Heart right ventricle (tissue), 16 donors: ENCODE measurements around the gene IFITM1. TPM values are rescaled to one million over a fixed set of nuclear protein-coding genes. Genes with fewer than 3 reads are reported as not detected.

Experiments
- ATAC-seq, 8 donors: fragments of 200-7000 bp; cut with Tn5 transposase; one replicate each; pipeline ENCODE4 v1.9.1; 2020; ENCODE audit warnings: mild to moderate bottlenecking in 8 of 8, moderate library complexity in 8 of 8, moderate number of reproducible peaks in 1 of 8
- DNase-seq, 2 donors: peaks; one replicate each; pipeline ENCODE4 v3.0.0-alpha.2; 2020
- H3K27ac ChIP-seq, 10 donors: fragments of 200-600 bp; sonication (generic) in 2 of 10; one replicate each; pipeline versions ENCODE4 v1.5.0 to v1.8.0; 2020 to 2022; ENCODE audit warnings: mild to moderate bottlenecking in 3 of 10
- H3K27me3 ChIP-seq, 7 donors: fragments of 200-600 bp; one replicate each; pipeline ENCODE4 v1.8.0; 2021 to 2022; ENCODE audit warnings: mild to moderate bottlenecking in 2 of 7
- H3K36me3 ChIP-seq, 9 donors: fragments of 200-600 bp; sonication (generic) in 1 of 9; one replicate each; pipeline versions ENCODE4 v1.5.0 to v1.8.0; 2020 to 2022; ENCODE audit warnings: mild to moderate bottlenecking in 2 of 9
- H3K4me1 ChIP-seq, 9 donors: fragments of 200-600 bp; sonication (generic) in 1 of 9; one replicate each; pipeline versions ENCODE4 v1.5.0 to v1.8.0; 2020 to 2022; ENCODE audit warnings: mild to moderate bottlenecking in 4 of 9
- H3K4me3 ChIP-seq, 10 donors: fragments of 200-600 bp; sonication (generic) in 2 of 10; one replicate each; pipeline versions ENCODE4 v1.5.0 to v1.8.0; 2020 to 2022; ENCODE audit warnings: mild to moderate bottlenecking in 7 of 10, moderate library complexity in 2 of 10
- H3K9me3 ChIP-seq, 11 donors: fragments of 200-600 bp in 10 of 11; sonication (generic) in 2 of 11; one replicate each; pipeline versions ENCODE4 v1.5.0 to v1.8.0; 2013 to 2022; ENCODE audit warnings: mild to moderate bottlenecking in 2 of 11, control low read depth in 1 of 11, moderate library complexity in 1 of 11
- WGBS, 2 donors: extraction: QIAGEN DNeasy Blood & Tissue Kit; methylation state at CpG; one replicate each; pipeline ENCODE4 v1.1.7; 2013; ENCODE audit warnings: inconsistent platforms in 1 of 2; 5-methylcytosine and 5-hydroxymethylcytosine counted together
- intact Hi-C, 10 donors: fragments of 100-400 bp; cut with DNase I; formaldehyde crosslinking; loops; one replicate each; pipeline versions ENCODE4 v1.11.1 to v1.14.2; 2022
- polyA plus RNA-seq, 2 donors: library from polyadenylated mRNA; stranded (reverse); fragments of 200-250 nt; gene quantifications; one replicate each; pipeline ENCODE4 v1.2.3, GENCODE V29; 2013
- total RNA-seq, 10 donors: library from RNA; stranded (reverse); fragmentation: NEBNext Ultra II Directional in 3 of 10; extraction: Animal tissue kit (Norgen Biotek cat#: 25700) in 3 of 10; gene quantifications; one replicate each; pipeline versions ENCODE4 v1.2.1 to v1.2.4, GENCODE V29; 2021 to 2023
- TF ChIP-seq, protein P1 (sequence below), 9 donors: fragments of 200-600 bp; sonication (generic) in 2 of 9; IDR thresholded peaks; one replicate each; pipeline versions ENCODE4 v1.5.0 to v1.8.0; 2021 to 2022; ENCODE audit warnings: antibody characterized with exemption in 9 of 9, mild to moderate bottlenecking in 5 of 9, moderate library complexity in 1 of 9
- donor health status: Arrhythmogenic right ventricular cardiomyopathy.
- donor health status: ischemic (EF 13 %, LVEDD 7.1; RV severe dilation, severe dysfunction).
- donor health status: healthy with polysubstance abuse.
- donor health status: DM: no; HTN: yes; CAD: no.
- donor health status: DM: no; HTN: no; CAD: no.
- donor health status: ischemic (EF 25% LVEDD 6.9; RV normal size, moderate dysfunction).
- donor health status: ischemic (EF 25% LVEDD 5.7; RV mildly dilated, moderate dysfunction).
- donor health status: healthy.
- donor health status: DM: yes; HTN: yes; CAD: no.
- donor health status: Ischemic cardiomyopathy.
- donor health status: ischemic (EF 35%, LVEDD 5.7; RV mildly dilated, moderate dysfunction).
- donor health status: nonischemic (EF 11% LVEDD 7.7; RV severe dilation, severe dysfunction).
- donor health status: DM: yes; HTN: yes; CAD: no.
- donor health status: PGD.
- donor health status: ischemic (EF 29% LVEDD 5.4; RV normal size, mild dysfunction).
- donor health status: nonischemic (EF 23%, LVEDD 6.1; RV moderate dilation, normal function).

Gene IFITM1
- total and polyA plus RNA-seq, 12 donors: 51.6 to 427 (median 120) TPM

DNA sequence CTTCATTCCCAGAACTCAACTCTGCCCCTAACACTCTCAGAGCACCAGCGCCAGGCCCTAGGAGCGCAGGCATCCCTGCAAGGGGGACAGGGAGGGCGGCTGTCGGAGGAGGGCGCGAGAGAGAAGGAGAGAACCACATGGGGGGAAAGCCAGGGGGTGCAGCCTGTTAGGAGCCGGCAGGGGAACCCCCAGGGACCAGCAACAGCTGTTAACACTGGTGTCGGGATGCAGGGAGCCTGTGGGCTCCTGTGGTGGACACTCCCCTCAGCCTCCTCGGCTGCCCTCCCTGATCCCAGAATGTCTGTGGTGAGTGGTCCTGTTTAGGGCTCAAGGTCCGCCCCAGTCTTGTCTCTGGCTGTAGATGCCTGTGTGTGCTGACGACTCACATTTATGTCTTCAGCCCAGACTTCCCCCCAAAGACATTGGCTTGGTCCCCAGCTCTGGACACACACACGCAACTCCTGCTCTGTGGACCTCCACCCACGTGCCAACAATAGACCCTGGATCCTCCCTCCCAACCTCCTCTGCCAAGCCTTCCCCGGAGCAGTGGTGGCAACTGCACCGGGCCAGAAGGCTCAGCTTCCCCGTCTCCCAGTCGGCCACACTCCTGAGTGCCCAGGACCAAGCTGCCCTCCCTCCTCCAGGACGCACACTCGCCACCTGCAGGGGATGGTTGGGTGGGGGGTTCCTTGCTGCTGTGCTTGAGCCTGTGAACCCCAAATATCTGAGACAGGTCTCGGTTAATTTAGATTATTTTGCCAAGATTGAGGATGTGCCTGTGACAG is 13.7 kb upstream of the IFITM1 start:
- Histone ChIP-seq H3K27me3 (peaks cover 0 to 49% (median 30%) of the 10 kb centered on the region in 7 donors), H3K27ac (no peak overlapping the region), H3K4me1 (peaks cover 0 to 38% (median 16%) of the 10 kb centered on the region in 9 donors), H3K4me3 (no peak overlapping the region), H3K9me3 (no peaks in the 10 kb centered on the region), H3K36me3 (peaks cover 0 to 1% (median 0%) of the 10 kb centered on the region in 9 donors)
- intact Hi-C loops: loop anchor here in 4 of 10 donors (5.0 to 10.0 kb wide), 3 partner anchors 55 to 152 kb away; partner anchors contain the start of gene PTDSS2 (in 1 of the 4)
- DNase-seq (peak in 1 of 2 donors; percentile 23), ATAC-seq (peak in 1 of 8 donors; percentile 14)
- TF ChIP-seq, protein P1, sequence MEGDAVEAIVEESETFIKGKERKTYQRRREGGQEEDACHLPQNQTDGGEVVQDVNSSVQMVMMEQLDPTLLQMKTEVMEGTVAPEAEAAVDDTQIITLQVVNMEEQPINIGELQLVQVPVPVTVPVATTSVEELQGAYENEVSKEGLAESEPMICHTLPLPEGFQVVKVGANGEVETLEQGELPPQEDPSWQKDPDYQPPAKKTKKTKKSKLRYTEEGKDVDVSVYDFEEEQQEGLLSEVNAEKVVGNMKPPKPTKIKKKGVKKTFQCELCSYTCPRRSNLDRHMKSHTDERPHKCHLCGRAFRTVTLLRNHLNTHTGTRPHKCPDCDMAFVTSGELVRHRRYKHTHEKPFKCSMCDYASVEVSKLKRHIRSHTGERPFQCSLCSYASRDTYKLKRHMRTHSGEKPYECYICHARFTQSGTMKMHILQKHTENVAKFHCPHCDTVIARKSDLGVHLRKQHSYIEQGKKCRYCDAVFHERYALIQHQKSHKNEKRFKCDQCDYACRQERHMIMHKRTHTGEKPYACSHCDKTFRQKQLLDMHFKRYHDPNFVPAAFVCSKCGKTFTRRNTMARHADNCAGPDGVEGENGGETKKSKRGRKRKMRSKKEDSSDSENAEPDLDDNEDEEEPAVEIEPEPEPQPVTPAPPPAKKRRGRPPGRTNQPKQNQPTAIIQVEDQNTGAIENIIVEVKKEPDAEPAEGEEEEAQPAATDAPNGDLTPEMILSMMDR (IDR thresholded peaks at IDR 0.05): peak in 2 of 9 donors; percentile 13
- 26 to 32% methylated on average over 20 of the region's 20 CpGs for WGBS, 2 donors

DNA sequence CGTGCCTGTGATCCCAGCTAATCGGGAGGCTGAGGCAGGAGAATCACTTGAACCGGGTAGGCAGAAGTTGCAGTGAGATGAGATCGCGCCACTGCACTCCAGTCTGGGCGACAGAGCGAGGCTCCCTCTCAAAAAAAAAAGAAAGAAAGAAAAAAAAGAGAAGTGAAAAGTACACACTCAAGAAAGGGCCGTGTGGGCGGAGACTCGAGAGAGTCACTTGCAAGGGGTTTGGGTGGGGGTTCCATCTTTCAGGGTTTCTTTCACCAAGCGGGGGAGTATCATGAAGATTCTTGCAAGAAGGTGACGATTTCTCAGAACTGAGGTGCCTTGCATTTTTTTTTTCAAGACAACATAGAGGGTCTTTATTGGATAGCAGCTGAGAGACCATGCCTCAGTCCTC is 10.5 kb upstream of the IFITM1 start:
- intact Hi-C loops: loop anchor here in 4 of 10 donors (5.0 to 10.0 kb wide), 3 partner anchors 51 to 149 kb away; partner anchors contain the start of gene PTDSS2 (in 1 of the 4)
- ATAC-seq (no peak), DNase-seq (no peak)
- Histone ChIP-seq H3K4me1 (peaks cover 5 to 50% (median 22%) of the 10 kb centered on the region in 9 donors), H3K27me3 (peaks cover 0 to 43% (median 25%) of the 10 kb centered on the region in 7 donors), H3K27ac (no peak overlapping the region), H3K9me3 (no peaks in the 10 kb centered on the region), H3K4me3 (no peak overlapping the region), H3K36me3 (no peaks in the 10 kb centered on the region)
- TF ChIP-seq, protein P1 (IDR thresholded peaks at IDR 0.05): no peak
- 89 to 91% methylated on average over 12 of the region's 12 CpGs for WGBS, 2 donors

DNA sequence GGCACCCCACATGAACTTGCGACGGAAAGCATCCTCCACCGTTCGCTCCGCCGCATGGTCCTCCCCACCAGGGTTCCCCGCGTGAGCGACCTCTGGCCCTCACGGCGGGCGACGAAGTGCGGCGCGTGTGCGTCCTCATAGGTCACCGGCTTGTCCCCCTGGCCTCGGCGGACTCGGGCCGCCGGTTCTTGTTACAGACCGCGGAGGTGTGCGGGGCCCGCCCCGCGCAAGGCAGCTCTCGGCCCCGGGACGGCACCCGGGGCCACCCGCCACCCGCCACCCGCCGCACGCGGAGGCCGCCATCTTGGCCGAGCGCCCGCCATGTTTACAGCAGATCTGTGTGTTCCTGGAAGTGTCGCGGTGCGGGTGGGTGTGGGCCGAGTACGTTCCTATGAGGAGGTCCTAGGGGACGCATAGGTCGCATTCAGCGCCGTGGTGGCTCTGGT is 9.8 kb upstream of the IFITM1 start:
- Histone ChIP-seq H3K9me3 (no peaks in the 10 kb centered on the region), H3K4me1 (peaks cover 5 to 46% (median 22%) of the 10 kb centered on the region in 9 donors), H3K27ac (no peak overlapping the region), H3K36me3 (peaks cover 0 to under 1% (median 0%) of the 10 kb centered on the region in 9 donors), H3K4me3 (no peak overlapping the region), H3K27me3 (peaks cover 0 to 36% (median 17%) of the 10 kb centered on the region in 7 donors)
- intact Hi-C loops: loop anchor here in 4 of 10 donors (5.0 to 10.0 kb wide), 3 partner anchors 51 to 148 kb away; partner anchors contain the start of gene PTDSS2 (in 1 of the 4)
- WGBS, 2 donors: 76 to 79% methylated on average over 52 of the region's 52 CpGs
- DNase-seq (no peak), ATAC-seq (no peak)
- TF ChIP-seq, protein P1 (IDR thresholded peaks at IDR 0.05): no peak
